Endothelial cell of umbilical vein (primary cell): ENCODE data around the gene RGS7BP. TPM values are rescaled to one million over a fixed set of nuclear protein-coding genes. Genes with fewer than 3 reads are reported as not detected.

Experiments
- BruUV-seq: library from RNA; stranded (reverse); fragments of 400-500 nt; replicated peaks from 2 replicates; lab custom pipeline; 2021; lab: Mats Ljungman, UMichigan
- CTCF ChIA-PET: fragments of 300-600, 350-600 bp; sonication (Branson Sonifier 250); formaldehyde crosslinking; loops from one replicate; lab custom pipeline; 2021; ENCODE audit warnings: antibody characterized with exemption, inconsistent platforms; lab: Charles Lee
- POLR2A ChIA-PET: fragments of 300-600, 350-600 bp; sonication (Branson Sonifier 250); formaldehyde crosslinking; loops from one replicate; lab custom pipeline; 2021; ENCODE audit warnings: antibody characterized with exemption, inconsistent platforms; lab: Charles Lee
- DNase-seq: peaks from one replicate; pipeline ENCODE4 v3.0.0-alpha.2; 2011; ENCODE audit warnings: low read depth, low spot score
- FAIRE-seq: peaks from 2 replicates; lab custom pipeline; 2011; peaks lifted over from hg19 to GRCh38; lab: Jason Lieb, UNC
- H2AFZ ChIP-seq: 2 replicates; pipeline ENCODE4 v1.6.0; 2012; ENCODE audit warnings: low read depth, low read length, control low read depth, inconsistent platforms
- H3K27ac ChIP-seq: 2 replicates; pipeline ENCODE4 v1.5.1; 2011; ENCODE audit warnings: low read depth, mild to moderate bottlenecking, control low read depth, low read length, moderate library complexity; ENCODE audit not compliant: insufficient read depth
- H3K27me3 ChIP-seq, 2 experiments: 2 replicates each; pipeline versions ENCODE4 v1.6.0 to v1.6.1; 2011; ENCODE audit warnings: low read length in 2 of 2, mixed read lengths in 1 of 2; ENCODE audit not compliant: control insufficient read depth in 2 of 2, insufficient read depth in 2 of 2
- H3K36me3 ChIP-seq, 2 experiments: 2 replicates in 1 of 2; 3 replicates in 1 of 2; pipeline ENCODE4 v1.5.1; 2011; ENCODE audit warnings: low read length in 2 of 2, mild to moderate bottlenecking in 1 of 2, moderate library complexity in 1 of 2; ENCODE audit not compliant: control insufficient read depth in 2 of 2, insufficient read depth in 2 of 2; ENCODE audit errors: extremely low read depth in 1 of 2
- H3K4me1 ChIP-seq: 3 replicates; pipeline ENCODE4 v1.5.1; 2011; ENCODE audit warnings: mild to moderate bottlenecking, low read length; ENCODE audit not compliant: control insufficient read depth, insufficient read depth; ENCODE audit errors: extremely low read depth
- H3K4me2 ChIP-seq: 2 replicates; pipeline ENCODE4 v1.6.1; 2011; ENCODE audit warnings: low read length, control low read depth, mixed read lengths; ENCODE audit not compliant: insufficient read depth
- H3K4me3 ChIP-seq, 3 experiments: fragments of 200-600 bp in 1 of 3; sonication (generic), shearing (Covaris generic) in 1 of 3; replicated peaks in 1 of 3; 2 replicates each; pipeline ENCODE4 v1.5.1; 2011 to 2016; ENCODE audit warnings: control low read depth in 3 of 3, low read length in 3 of 3, mild to moderate bottlenecking in 2 of 3, inconsistent platforms in 1 of 3, low read depth in 1 of 3, moderate library complexity in 1 of 3; ENCODE audit not compliant: insufficient read depth in 1 of 3
- H3K79me2 ChIP-seq: 2 replicates; pipeline ENCODE4 v1.6.0; 2012; ENCODE audit warnings: low read length, inconsistent platforms; ENCODE audit not compliant: control insufficient read depth, insufficient read depth
- H3K9ac ChIP-seq: replicated peaks from 2 replicates; pipeline ENCODE3; 2011; ENCODE audit warnings: low read length, control low read depth; ENCODE audit not compliant: insufficient read depth; ENCODE audit errors: extremely low read depth
- H3K9me1 ChIP-seq: replicated peaks from 3 replicates; pipeline ENCODE4 v1.6.0; 2011; ENCODE audit warnings: mild to moderate bottlenecking, low read length; ENCODE audit not compliant: control insufficient read depth, insufficient read depth; ENCODE audit errors: extremely low read depth
- H3K9me3 ChIP-seq: replicated peaks from 2 replicates; pipeline ENCODE4 v1.5.1; 2012; ENCODE audit warnings: low read length, inconsistent platforms; ENCODE audit not compliant: control insufficient read depth, insufficient read depth
- H4K20me1 ChIP-seq: replicated peaks from 2 replicates; pipeline ENCODE3; 2011; ENCODE audit warnings: mild to moderate bottlenecking, low read length; ENCODE audit not compliant: control insufficient read depth, insufficient read depth; ENCODE audit errors: extremely low read depth
- GATA2 ChIP-seq: IDR thresholded peaks from 2 replicates; pipeline ENCODE4 v1.7.0; 2011; ENCODE audit warnings: low read depth, mild to moderate bottlenecking, moderate library complexity, mixed read lengths, low read length; ENCODE audit not compliant: insufficient read length, insufficient read depth
- MYC ChIP-seq: IDR thresholded peaks from one replicate; pipeline ENCODE4 v1.6.1; 2011; ENCODE audit warnings: mild to moderate bottlenecking, low read depth, low read length
- POLR2A ChIP-seq: IDR thresholded peaks from 2 replicates; pipeline ENCODE4 v1.6.1; 2012; ENCODE audit warnings: low read depth, mild to moderate bottlenecking, control low read depth, low read length
- POLR2AphosphoS5 ChIP-seq: IDR thresholded peaks from 2 replicates; pipeline ENCODE4 v1.6.1; 2012; ENCODE audit warnings: low read depth, mild to moderate bottlenecking, control low read depth, low read length, moderate library complexity; ENCODE audit not compliant: insufficient read depth
- dilution Hi-C: fragments of 300-500 bp; cut with MboI; formaldehyde crosslinking; loops from one replicate; pipeline ENCODE4 v1.15.0; 2019; ENCODE audit warnings: low sequenced_read_pairs; ENCODE audit not compliant: extremely low pct_ligation_motif_present
- intact Hi-C: fragments of 100-400 bp; cut with micrococcal nuclease; formaldehyde crosslinking; loops from one replicate; pipeline ENCODE4 v1.10.0; 2022
- polyA plus RNA-seq, 4 experiments: library from polyadenylated mRNA; depleted of rRNA in 3 of 4; stranded (reverse) in 3 of 4; unstranded in 1 of 4; fragments of >200 nt; gene quantifications; 2 replicates each; pipeline versions ENCODE4 v1.2.1 to v1.2.3, GENCODE V29; 2011 to 2012; ENCODE audit warnings: missing spikeins in 1 of 4
- total RNA-seq: library from RNA; stranded (reverse); gene quantifications from 2 replicates; pipeline ENCODE4 v1.2.3, GENCODE V29; 2021
- TF ChIP-seq, protein P1 (sequence below): IDR thresholded peaks from 2 replicates; pipeline ENCODE4 v1.6.1; 2011; ENCODE audit not compliant: insufficient read depth, insufficient read length
- TF ChIP-seq, protein P2 (sequence below), 2 donors: IDR thresholded peaks; 1 replicate in 1 of 2; 2 replicates in 1 of 2; pipeline ENCODE4 v1.5.1; 2011; ENCODE audit warnings: low read length in 2 of 2, mild to moderate bottlenecking in 2 of 2, moderate library complexity in 2 of 2, control low read depth in 1 of 2, inconsistent platforms in 1 of 2, low read depth in 1 of 2; ENCODE audit not compliant: insufficient read depth in 1 of 2; ENCODE audit errors: extremely low read depth in 1 of 2

The RGS7BP gene
- total and polyA plus RNA-seq, 2 donors (not counting 3 experiments of a cell fraction or from before 2014, with no cell fraction given), result 0.51 to 2.0 TPM

DNA sequence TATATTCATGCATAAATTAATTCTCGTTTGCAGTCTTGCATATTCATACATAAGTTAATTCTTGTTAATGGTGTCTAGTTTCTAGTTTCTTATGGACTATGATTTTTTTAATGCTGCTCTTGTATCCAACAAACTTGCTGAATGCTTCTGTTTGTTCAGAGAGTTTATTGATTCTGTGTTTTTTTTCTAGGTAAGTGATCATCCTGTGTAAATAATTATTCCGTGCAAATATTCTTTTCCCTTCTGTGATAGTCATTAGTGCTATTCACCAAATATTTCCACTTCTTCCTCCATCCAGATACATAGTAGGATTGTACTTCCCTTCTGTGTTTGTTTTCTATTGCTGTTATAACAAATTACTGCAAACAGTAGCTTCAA lies 148.7 kb downstream of the RGS7BP start:
- Histone ChIP-seq H3K9ac (no peak overlapping the region), H3K36me3 (no peaks in the 10 kb centered on the region), H2AFZ (no peak overlapping the region), H3K27ac (no peak overlapping the region), H3K9me1 (no peaks in the 10 kb centered on the region), H3K79me2 (no peaks in the 10 kb centered on the region), H3K4me3 (no peak overlapping the region), H3K4me1 (no peaks in the 10 kb centered on the region), H4K20me1 (no peaks in the 10 kb centered on the region), H3K4me2 (no peak overlapping the region), H3K27me3 (peaks cover 2 to 15% of the 10 kb centered on the region in 2 experiments), H3K9me3 (no peaks in the 10 kb centered on the region)
- dilution Hi-C loops (no loop called here), intact Hi-C loops (no loop called here)
- DNase-seq (no peak), FAIRE-seq (no peak)
- TF ChIP-seq, protein P1, sequence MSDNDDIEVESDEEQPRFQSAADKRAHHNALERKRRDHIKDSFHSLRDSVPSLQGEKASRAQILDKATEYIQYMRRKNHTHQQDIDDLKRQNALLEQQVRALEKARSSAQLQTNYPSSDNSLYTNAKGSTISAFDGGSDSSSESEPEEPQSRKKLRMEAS, result no peak
- TF ChIP-seq, protein P2, sequence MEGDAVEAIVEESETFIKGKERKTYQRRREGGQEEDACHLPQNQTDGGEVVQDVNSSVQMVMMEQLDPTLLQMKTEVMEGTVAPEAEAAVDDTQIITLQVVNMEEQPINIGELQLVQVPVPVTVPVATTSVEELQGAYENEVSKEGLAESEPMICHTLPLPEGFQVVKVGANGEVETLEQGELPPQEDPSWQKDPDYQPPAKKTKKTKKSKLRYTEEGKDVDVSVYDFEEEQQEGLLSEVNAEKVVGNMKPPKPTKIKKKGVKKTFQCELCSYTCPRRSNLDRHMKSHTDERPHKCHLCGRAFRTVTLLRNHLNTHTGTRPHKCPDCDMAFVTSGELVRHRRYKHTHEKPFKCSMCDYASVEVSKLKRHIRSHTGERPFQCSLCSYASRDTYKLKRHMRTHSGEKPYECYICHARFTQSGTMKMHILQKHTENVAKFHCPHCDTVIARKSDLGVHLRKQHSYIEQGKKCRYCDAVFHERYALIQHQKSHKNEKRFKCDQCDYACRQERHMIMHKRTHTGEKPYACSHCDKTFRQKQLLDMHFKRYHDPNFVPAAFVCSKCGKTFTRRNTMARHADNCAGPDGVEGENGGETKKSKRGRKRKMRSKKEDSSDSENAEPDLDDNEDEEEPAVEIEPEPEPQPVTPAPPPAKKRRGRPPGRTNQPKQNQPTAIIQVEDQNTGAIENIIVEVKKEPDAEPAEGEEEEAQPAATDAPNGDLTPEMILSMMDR (IDR thresholded peaks at IDR 0.05; ENCODE audit: extremely low read depth in 1 of 2, insufficient read depth in 1 of 2, low read depth in 1 of 2, low read length in 2 of 2), result no peak
- TF ChIP-seq MYC (no peak), POLR2AphosphoS5 (no peak), POLR2A (no peak)
- ChIA-PET CTCF (no interaction called here), POLR2A (no interaction called here)
- no TSS peak for BruUV-seq

DNA sequence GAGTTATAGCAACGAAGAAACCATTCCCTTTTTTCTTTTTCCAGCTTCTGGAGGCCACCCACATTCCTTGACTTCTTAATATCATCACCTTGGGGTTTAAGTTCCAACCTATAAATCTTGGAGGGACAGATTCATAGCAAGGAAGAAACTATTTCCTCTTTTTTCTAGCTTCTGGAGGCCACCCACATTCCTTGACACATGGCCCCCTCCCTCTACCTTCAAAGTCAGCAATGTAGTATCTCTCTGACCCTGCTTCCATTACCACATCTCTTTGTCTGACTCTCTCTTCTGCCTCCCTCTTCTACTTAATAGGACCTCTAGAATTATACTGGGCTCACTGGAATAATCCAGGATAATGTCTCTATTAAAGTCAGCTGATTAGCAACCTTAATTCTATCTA lies 149.8 kb downstream of the RGS7BP start:
- Histone ChIP-seq H3K4me2 (no peak overlapping the region), H3K27me3 (peaks cover 3 to 24% of the 10 kb centered on the region in 2 experiments), H4K20me1 (no peaks in the 10 kb centered on the region), H3K9me3 (no peaks in the 10 kb centered on the region), H3K9ac (no peak overlapping the region), H3K4me3 (no peak overlapping the region), H3K9me1 (no peaks in the 10 kb centered on the region), H3K79me2 (no peaks in the 10 kb centered on the region), H3K27ac (no peak overlapping the region), H2AFZ (no peak overlapping the region), H3K36me3 (no peaks in the 10 kb centered on the region), H3K4me1 (no peaks in the 10 kb centered on the region)
- intact Hi-C loops, result no loop called here
- DNase-seq, result no peak
- ChIA-PET POLR2A (no interaction called here), CTCF (no interaction called here)
- dilution Hi-C loops, result no loop called here
- TF ChIP-seq, protein P1, result no peak
- no peak for TF ChIP-seq POLR2AphosphoS5
- TF ChIP-seq POLR2A, result no peak
- TF ChIP-seq GATA2, result no peak
- FAIRE-seq, result no peak
- no TSS peak for BruUV-seq
